ENCODE data around the gene GPR171. TPM values are rescaled to one million over a fixed set of nuclear protein-coding genes. Genes with fewer than 3 reads are reported as not detected.
A peak's percentile ranks its signal among the peaks of the same experiment; 100 is the strongest.

The GPR171 gene
- total and polyA plus RNA-seq, 2 experiments from 2014 or later: not detected

DNA sequence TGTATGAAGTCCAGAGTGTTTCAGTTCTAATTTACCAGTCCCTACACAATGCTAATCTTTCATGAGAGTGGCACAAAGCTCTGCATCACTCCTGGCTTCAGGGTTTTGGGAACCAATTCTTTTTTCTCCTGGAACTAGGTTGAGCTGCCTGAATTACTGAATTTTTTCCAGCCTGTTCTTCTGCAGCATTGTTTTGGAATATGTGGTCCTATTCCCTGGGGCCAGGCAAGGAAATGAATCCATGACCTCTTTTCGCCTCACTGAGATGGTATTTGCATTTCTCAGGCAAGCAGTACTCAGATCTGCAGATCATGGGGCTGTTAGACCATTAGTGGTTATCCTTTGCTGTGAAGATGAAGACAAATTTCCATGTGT lies 25.6 kb upstream of the GPR171 start:
- Histone ChIP-seq H3K79me2 (ENCODE audit: insufficient read depth) (no peaks in the 10 kb centered on the region), H2AFZ (no peak overlapping the region; the same call in 1 of the 2 replicates), H3K9me3 (ENCODE audit: low read depth) (no peaks in the 10 kb centered on the region), H3K4me1 (ENCODE audit: insufficient read depth) (peaks cover 36% of the 10 kb centered on the region), H3K4me3 (no peak overlapping the region), H3K27me3 (replicated peaks; ENCODE audit: insufficient read depth) (no peaks in the 10 kb centered on the region), H3K9ac (peak overlapping the region; percentile 46), H3K9me2 (ENCODE audit: insufficient read depth) (no peaks in the 10 kb centered on the region), H4K20me1 (ENCODE audit: insufficient read depth) (no peaks in the 10 kb centered on the region), H3K4me2 (ENCODE audit: unreplicated experiment) (peak overlapping the region; percentile 41), H3K27ac (peak overlapping the region; percentile 60), H3F3A (ENCODE audit: insufficient read depth) (peaks cover 19% of the 10 kb centered on the region), H3K36me3 (ENCODE audit: low read depth) (no peaks in the 10 kb centered on the region)
- no peak for TF ChIP-seq EZH2phosphoT487 (IDR thresholded peaks at IDR 0.05; ENCODE audit: insufficient read depth, low read depth)
- no peak for TF ChIP-seq EZH2 (IDR thresholded peaks at IDR 0.05; ENCODE audit: insufficient read depth, poor library complexity, severe bottlenecking)
- WGBS, 2 experiments (ENCODE audit: low coverage in 1 of 2, low lambda C conversion rate in 2 of 2, missing lambda C conversion rate in 2 of 2): 26 to 27% methylated on average over 1 of the region's 1 CpG
- peak; percentile 82 for DNase-seq
- in situ Hi-C loops (cut with MboI): loop anchor here (5.0 to 10.0 kb wide), 2 partner anchors 49 to 64 kb away; partner anchors contain the start of gene P2RY14

DNA sequence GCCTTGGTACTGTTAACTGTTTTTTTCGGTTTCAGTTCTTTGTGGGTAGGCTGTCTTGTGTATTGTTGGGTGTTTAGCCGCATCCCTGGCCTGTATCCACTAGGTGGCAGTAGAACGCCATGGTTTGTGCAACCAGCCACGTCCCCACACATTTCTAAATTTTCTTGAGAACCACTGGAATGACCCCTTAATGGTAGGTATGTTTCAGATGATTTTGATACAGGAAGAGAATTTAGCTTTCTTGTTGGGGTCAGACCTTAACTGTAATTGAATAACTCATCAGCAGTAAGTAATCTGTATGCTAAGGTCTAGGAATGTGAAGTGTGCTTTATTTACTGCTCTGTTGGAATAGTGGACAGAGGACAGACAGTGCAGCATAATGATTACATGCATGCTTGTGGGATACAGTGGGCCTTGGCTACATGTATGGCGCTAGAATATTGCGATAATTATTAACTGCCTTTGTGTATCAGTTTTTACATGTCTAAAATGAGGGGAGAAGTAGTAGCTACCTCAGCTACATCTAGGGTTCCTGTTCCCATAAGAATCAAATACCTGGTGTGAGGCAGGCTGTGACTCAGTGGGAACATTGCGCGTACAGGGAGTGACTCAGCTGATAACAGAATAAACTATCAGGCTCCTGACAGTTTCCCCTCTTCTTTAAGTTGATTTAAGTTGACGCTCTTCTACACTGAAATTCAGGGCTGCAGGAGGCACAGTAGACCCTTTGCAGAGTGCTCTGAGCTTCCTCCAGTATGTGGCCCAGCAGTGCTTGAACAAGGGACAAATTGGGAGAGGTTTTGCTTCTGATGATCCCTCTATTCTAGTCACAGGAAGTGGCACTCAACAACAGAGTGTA lies 25.0 kb upstream of the GPR171 start:
- Histone ChIP-seq H3K9me2 (ENCODE audit: insufficient read depth) (no peaks in the 10 kb centered on the region), H3K4me3 (no peak overlapping the region), H3K4me1 (ENCODE audit: insufficient read depth) (peaks cover 36% of the 10 kb centered on the region), H3K36me3 (ENCODE audit: low read depth) (no peaks in the 10 kb centered on the region), H3F3A (ENCODE audit: insufficient read depth) (peaks cover 19% of the 10 kb centered on the region), H3K4me2 (ENCODE audit: unreplicated experiment) (peak overlapping the region; percentile 41), H3K27me3 (replicated peaks; ENCODE audit: insufficient read depth) (no peaks in the 10 kb centered on the region), H3K9ac (peak overlapping the region; percentile 46), H3K27ac (peak overlapping the region; percentile 60), H2AFZ (peak overlapping the region; percentile 30), H3K79me2 (ENCODE audit: insufficient read depth) (no peaks in the 10 kb centered on the region), H3K9me3 (ENCODE audit: low read depth) (no peaks in the 10 kb centered on the region), H4K20me1 (ENCODE audit: insufficient read depth) (no peaks in the 10 kb centered on the region)
- 33 to 38% methylated on average over 9 of the region's 9 CpGs for WGBS, 2 experiments (ENCODE audit: low coverage in 1 of 2, low lambda C conversion rate in 2 of 2, missing lambda C conversion rate in 2 of 2)
- peak; percentile 80 for DNase-seq
- in situ Hi-C loops (cut with MboI): loop anchor here (5.0 to 10.0 kb wide), 2 partner anchors 49 to 63 kb away; partner anchors contain the start of gene P2RY14
- TF ChIP-seq EZH2 (IDR thresholded peaks at IDR 0.05; ENCODE audit: insufficient read depth, poor library complexity, severe bottlenecking): no peak
- no peak for TF ChIP-seq EZH2phosphoT487 (IDR thresholded peaks at IDR 0.05; ENCODE audit: insufficient read depth, low read depth)

GRCh38 chr3:151227266-151227806 lies 24.3 kb upstream of the GPR171 start:
- H3K9ac ChIP-seq: peak overlapping the region; percentile 46; the same call in 1 of the 2 replicates
- H3K36me3 ChIP-seq (ENCODE audit: low read depth): no peaks in the 10 kb centered on the region
- H3K9me3 ChIP-seq (ENCODE audit: low read depth): no peaks in the 10 kb centered on the region
- no peaks in the 10 kb centered on the region for H4K20me1 ChIP-seq (ENCODE audit: insufficient read depth)
- in situ Hi-C loops (cut with MboI): loop anchor here (5.0 to 10.0 kb wide), 2 partner anchors 50 to 63 kb away; partner anchors contain the start of gene P2RY14
- no peak for TF ChIP-seq EZH2phosphoT487 (IDR thresholded peaks at IDR 0.05; ENCODE audit: insufficient read depth, low read depth)
- peaks cover 19% of the 10 kb centered on the region for H3F3A ChIP-seq (ENCODE audit: insufficient read depth)
- H2AFZ ChIP-seq: 0 out of 2 replicates have a peak overlapping the region, but pooled peaks have one; percentile 30
- no peaks in the 10 kb centered on the region for H3K79me2 ChIP-seq (ENCODE audit: insufficient read depth)
- peak overlapping the region; percentile 33 for H3K4me2 ChIP-seq (ENCODE audit: unreplicated experiment)
- no peaks in the 10 kb centered on the region for H3K27me3 ChIP-seq (replicated peaks; ENCODE audit: insufficient read depth)
- H3K9me2 ChIP-seq (ENCODE audit: insufficient read depth): no peaks in the 10 kb centered on the region
- no peak overlapping the region for H3K27ac ChIP-seq
- H3K4me1 ChIP-seq (ENCODE audit: insufficient read depth): peaks cover 36% of the 10 kb centered on the region
- H3K4me3 ChIP-seq: no peak overlapping the region
- 69 to 74% methylated on average over 6 of the region's 6 CpGs for WGBS, 2 experiments (ENCODE audit: low coverage in 1 of 2, low lambda C conversion rate in 2 of 2, missing lambda C conversion rate in 2 of 2)
- DNase-seq: no peak

GRCh38 chr3:151226825-151227224 lies 23.8 kb upstream of the GPR171 start:
- Histone ChIP-seq H3K4me2 (ENCODE audit: unreplicated experiment) (peak overlapping the region; percentile 14), H2AFZ (no peak overlapping the region), H3K9ac (0 out of 2 replicates have a peak overlapping the region, but pooled peaks have one; percentile 46), H3K27me3 (replicated peaks; ENCODE audit: insufficient read depth) (no peaks in the 10 kb centered on the region), H3F3A (ENCODE audit: insufficient read depth) (peaks cover 19% of the 10 kb centered on the region), H3K4me1 (ENCODE audit: insufficient read depth) (peaks cover 36% of the 10 kb centered on the region), H3K4me3 (no peak overlapping the region), H3K27ac (no peak overlapping the region), H3K79me2 (ENCODE audit: insufficient read depth) (no peaks in the 10 kb centered on the region), H4K20me1 (ENCODE audit: insufficient read depth) (no peaks in the 10 kb centered on the region), H3K36me3 (ENCODE audit: low read depth) (no peaks in the 10 kb centered on the region), H3K9me2 (ENCODE audit: insufficient read depth) (no peaks in the 10 kb centered on the region), H3K9me3 (ENCODE audit: low read depth) (no peaks in the 10 kb centered on the region)
- DNase-seq: no peak
- no peak for TF ChIP-seq EZH2 (IDR thresholded peaks at IDR 0.05; ENCODE audit: insufficient read depth, poor library complexity, severe bottlenecking)
- TF ChIP-seq EZH2phosphoT487 (IDR thresholded peaks at IDR 0.05; ENCODE audit: insufficient read depth, low read depth): no peak
- WGBS, 2 experiments (ENCODE audit: low coverage in 1 of 2, low lambda C conversion rate in 2 of 2, missing lambda C conversion rate in 2 of 2): 95 to 98% methylated on average over 5 of the region's 5 CpGs
- in situ Hi-C loops (cut with MboI): loop anchor here (5.0 to 10.0 kb wide), 2 partner anchors 50 to 62 kb away; partner anchors contain the start of gene P2RY14

Data from GM23248 (cell line).